SJCRH30 (cell line): ENCODE measurements around the gene PROM1. TPM values are rescaled to one million over a fixed set of nuclear protein-coding genes. Genes with fewer than 3 reads are reported as not detected.

Experiments used
- DNase-seq, 2 experiments: peaks; one replicate each; pipeline ENCODE4 v3.0.0-alpha.2; 2015 to 2020
- H3K27ac ChIP-seq: fragments of 250-450 bp; sonication (Bioruptor Pico); 2 replicates; pipeline ENCODE4 v1.5.1; 2020; ENCODE audit warnings: mild to moderate bottlenecking, moderate library complexity
- H3K27me3 ChIP-seq: fragments of 250-450 bp; sonication (Bioruptor Pico); 2 replicates; pipeline ENCODE4 v1.5.1; 2020; ENCODE audit warnings: mild to moderate bottlenecking, moderate library complexity
- H3K36me3 ChIP-seq: fragments of 250-450 bp; sonication (Bioruptor Pico); 2 replicates; pipeline ENCODE4 v1.5.1; 2020; ENCODE audit warnings: mild to moderate bottlenecking, moderate library complexity
- H3K4me1 ChIP-seq: fragments of 250-450 bp; sonication (Bioruptor Pico); 2 replicates; pipeline ENCODE4 v1.5.1; 2020; ENCODE audit warnings: mild to moderate bottlenecking, moderate library complexity
- H3K4me3 ChIP-seq: fragments of 250-450 bp; sonication (Bioruptor Pico); 2 replicates; pipeline ENCODE4 v1.5.1; 2020; ENCODE audit warnings: mild to moderate bottlenecking, moderate library complexity
- H3K9me3 ChIP-seq: fragments of 250-450 bp; sonication (Bioruptor Pico); replicated peaks from 2 replicates; pipeline ENCODE4 v1.5.1; 2020; ENCODE audit warnings: mild to moderate bottlenecking, moderate library complexity
- total RNA-seq: library from RNA; depleted of rRNA; stranded (reverse); fragments of >200 nt; shearing (Covaris generic); gene quantifications from 2 replicates; pipeline ENCODE4 v1.2.3, GENCODE V29; 2014; rRNA removed

The PROM1 gene
- 23.0 and 23.4 TPM in 2 replicates for total RNA-seq

GRCh38 chr4:16083241-16084191, at the start of gene PROM1:
Gene PROM1 (minus strand): TSS chr4:16084023. CDS start chr4:16075906, 8,117 bp downstream.
- peak; percentile 78 to 85 for DNase-seq
- Histone ChIP-seq H3K27ac (peak within 1 kb of the TSS; percentile 50), H3K27me3 (no peaks in the 10 kb centered on the region), H3K36me3 (no peaks in the 10 kb centered on the region), H3K9me3 (no peaks in the 10 kb centered on the region), H3K4me3 (peak within 1 kb of the TSS; percentile 61), H3K4me1 (peaks cover 21% of the 10 kb centered on the region)

GRCh38 chr4:16133406-16133805, 49.6 kb upstream of the PROM1 start:
- H3K36me3 ChIP-seq = no peaks in the 10 kb centered on the region
- H3K9me3 ChIP-seq = peaks cover 11% of the 10 kb centered on the region
- H3K4me3 ChIP-seq = no peak overlapping the region
- no peaks in the 10 kb centered on the region for H3K27me3 ChIP-seq
- peaks cover 59% of the 10 kb centered on the region for H3K4me1 ChIP-seq
- peak overlapping the region; percentile 7; the same call in 1 of the 2 replicates for H3K27ac ChIP-seq
- peak; percentile 51 to 66 for DNase-seq

GRCh38 chr4:16131293-16131692, 47.5 kb upstream of the PROM1 start:
- no peaks in the 10 kb centered on the region for H3K27me3 ChIP-seq

GRCh38 chr4:16129336-16129735, 45.5 kb upstream of the PROM1 start:
- H3K27me3 ChIP-seq = no peaks in the 10 kb centered on the region
- peak; percentile 36 to 62 for DNase-seq
- H3K4me1 ChIP-seq = peaks cover 49% of the 10 kb centered on the region
- no peaks in the 10 kb centered on the region for H3K9me3 ChIP-seq
- H3K4me3 ChIP-seq = no peak overlapping the region
- no peaks in the 10 kb centered on the region for H3K36me3 ChIP-seq
- no peak overlapping the region for H3K27ac ChIP-seq

More at GRCh38 chr4:16131293-16131692, 47.5 kb upstream of the PROM1 start:
- H3K4me1 ChIP-seq = peaks cover 42% of the 10 kb centered on the region
- peaks cover 11% of the 10 kb centered on the region for H3K9me3 ChIP-seq
- no peak overlapping the region for H3K4me3 ChIP-seq
- no peaks in the 10 kb centered on the region for H3K36me3 ChIP-seq
- no peak for DNase-seq
- no peak overlapping the region for H3K27ac ChIP-seq

GRCh38 chr4:16126714-16127113, 42.9 kb upstream of the PROM1 start:
- no peak for DNase-seq
- Histone ChIP-seq H3K4me1 (peaks cover 49% of the 10 kb centered on the region), H3K27ac (no peak overlapping the region), H3K9me3 (no peaks in the 10 kb centered on the region), H3K4me3 (no peak overlapping the region), H3K36me3 (no peaks in the 10 kb centered on the region), H3K27me3 (no peaks in the 10 kb centered on the region)

- Histone ChIP-seq H3K4me3 (no peak overlapping the region), H3K9me3 (no peaks in the 10 kb centered on the region), H3K27ac (no peak overlapping the region), H3K27me3 (no peaks in the 10 kb centered on the region), H3K4me1 (peaks cover 49% of the 10 kb centered on the region), H3K36me3 (no peaks in the 10 kb centered on the region)
- peak in 1 of 2 experiments; percentile 52 for DNase-seq
These were observed 42.0 kb upstream of the PROM1 start for GRCh38 chr4:16125571-16126445.

- Histone ChIP-seq H3K36me3 (no peaks in the 10 kb centered on the region), H3K4me3 (no peak overlapping the region), H3K27me3 (no peaks in the 10 kb centered on the region), H3K9me3 (no peaks in the 10 kb centered on the region), H3K4me1 (peaks cover 39% of the 10 kb centered on the region), H3K27ac (no peak overlapping the region)
- DNase-seq = no peak
These were observed 40.4 kb upstream of the PROM1 start for GRCh38 chr4:16124232-16124631.

- H3K9me3 ChIP-seq = no peaks in the 10 kb centered on the region
- peak; percentile 77 to 90 for DNase-seq
- no peaks in the 10 kb centered on the region for H3K27me3 ChIP-seq
- no peak overlapping the region for H3K4me3 ChIP-seq
- H3K4me1 ChIP-seq = peaks cover 33% of the 10 kb centered on the region
- H3K36me3 ChIP-seq = no peaks in the 10 kb centered on the region
- H3K27ac ChIP-seq = no peak overlapping the region
These were observed 39.7 kb upstream of the PROM1 start for GRCh38 chr4:16123356-16124084.

- peaks cover 33% of the 10 kb centered on the region for H3K4me1 ChIP-seq
- no peaks in the 10 kb centered on the region for H3K27me3 ChIP-seq
- no peaks in the 10 kb centered on the region for H3K36me3 ChIP-seq
- no peak overlapping the region for H3K27ac ChIP-seq
- no peak overlapping the region for H3K4me3 ChIP-seq
- no peaks in the 10 kb centered on the region for H3K9me3 ChIP-seq
- DNase-seq = no peak
These were observed 39.0 kb upstream of the PROM1 start for GRCh38 chr4:16122784-16123183.

GRCh38 chr4:16122308-16122711, 38.5 kb upstream of the PROM1 start:
- no peaks in the 10 kb centered on the region for H3K36me3 ChIP-seq
- no peak overlapping the region for H3K27ac ChIP-seq
- no peak overlapping the region for H3K4me3 ChIP-seq
- DNase-seq = no peak
- H3K27me3 ChIP-seq = no peaks in the 10 kb centered on the region
- H3K4me1 ChIP-seq = peaks cover 33% of the 10 kb centered on the region
- H3K9me3 ChIP-seq = no peaks in the 10 kb centered on the region

GRCh38 chr4:16120720-16121119, 36.9 kb upstream of the PROM1 start:
- H3K27ac ChIP-seq = no peak overlapping the region
- DNase-seq = no peak
- H3K36me3 ChIP-seq = no peaks in the 10 kb centered on the region
- no peaks in the 10 kb centered on the region for H3K27me3 ChIP-seq
- no peaks in the 10 kb centered on the region for H3K9me3 ChIP-seq
- H3K4me1 ChIP-seq = peaks cover 43% of the 10 kb centered on the region
- H3K4me3 ChIP-seq = no peak overlapping the region

- no peak overlapping the region for H3K4me3 ChIP-seq
- no peaks in the 10 kb centered on the region for H3K9me3 ChIP-seq
- DNase-seq = no peak
- no peak overlapping the region for H3K27ac ChIP-seq
- no peaks in the 10 kb centered on the region for H3K27me3 ChIP-seq
- peaks cover 42% of the 10 kb centered on the region for H3K4me1 ChIP-seq
- H3K36me3 ChIP-seq = no peaks in the 10 kb centered on the region
These were observed 36.2 kb upstream of the PROM1 start for GRCh38 chr4:16119981-16120380.

- no peak overlapping the region for H3K27ac ChIP-seq
- no peak overlapping the region for H3K4me3 ChIP-seq
- no peaks in the 10 kb centered on the region for H3K9me3 ChIP-seq
- DNase-seq = no peak
- H3K27me3 ChIP-seq = no peaks in the 10 kb centered on the region
- peaks cover 28% of the 10 kb centered on the region for H3K4me1 ChIP-seq
- no peaks in the 10 kb centered on the region for H3K36me3 ChIP-seq
These were observed 34.3 kb upstream of the PROM1 start for GRCh38 chr4:16118090-16118489.

GRCh38 chr4:16117164-16117563, 33.3 kb upstream of the PROM1 start:
- DNase-seq = no peak

More at GRCh38 chr4:16117164-16117563, 33.3 kb upstream of the PROM1 start:
- H3K27me3 ChIP-seq = no peaks in the 10 kb centered on the region
- H3K4me1 ChIP-seq = peaks cover 22% of the 10 kb centered on the region
- no peaks in the 10 kb centered on the region for H3K9me3 ChIP-seq
- no peaks in the 10 kb centered on the region for H3K36me3 ChIP-seq
- no peak overlapping the region for H3K4me3 ChIP-seq
- no peak overlapping the region for H3K27ac ChIP-seq
